ENCODE data around the gene GCGR.

- TF ChIP-seq CTCF (conservative IDR thresholded peaks at IDR 0.05 in 1 of 2, IDR thresholded peaks at IDR 0.05 in 1 of 2; ENCODE audit: low read depth in 1 of 2, low read length in 2 of 2) (no peak), EZH2 (IDR thresholded peaks at IDR 0.05; ENCODE audit: low read length, missing control alignments) (no peak)
Observed at GRCh38 chr17:81823820-81824550, 20.0 kb downstream of the GCGR start.
